Omental fat pad (tissue), 4 donors: ENCODE results near the gene NLGN1. TPM values are rescaled to one million over a fixed set of nuclear protein-coding genes. Genes with fewer than 3 reads are reported as not detected.
A peak's percentile ranks its signal among the peaks of the same experiment; 100 is the strongest.
"Not testable (repeated sequence)": the region's sequence is repeated elsewhere in the genome, so short reads cannot be mapped to it uniquely, and the experiment has no call there.

Source experiments
- ATAC-seq: fragments of 150-250 bp; one replicate; pipeline ENCODE4 v1.9.1; 2016; ENCODE audit warnings: mild to moderate bottlenecking, moderate library complexity; ENCODE audit not compliant: low FRiP score
- DNase-seq: peaks from one replicate; pipeline ENCODE4 v3.0.0-alpha.2; 2019; ENCODE audit warnings: low spot score
- CTCF ChIP-seq, 3 donors: fragments of 450-650 bp; IDR thresholded peaks; one replicate each; pipeline ENCODE4 v1.5.1; 2016 to 2017; ENCODE audit warnings: antibody characterized with exemption in 3 of 3, mild to moderate bottlenecking in 3 of 3, moderate library complexity in 2 of 3
- total RNA-seq, 4 donors: library from RNA; depleted of rRNA; stranded (reverse); fragments of >200 nt; gene quantifications; one replicate each; pipeline ENCODE4 v1.1.0, GENCODE V29; 2016

NLGN1 gene
- total RNA-seq, 4 donors from 2014 or later = 5.3 to 17.4 (median 12.5) TPM

DNA sequence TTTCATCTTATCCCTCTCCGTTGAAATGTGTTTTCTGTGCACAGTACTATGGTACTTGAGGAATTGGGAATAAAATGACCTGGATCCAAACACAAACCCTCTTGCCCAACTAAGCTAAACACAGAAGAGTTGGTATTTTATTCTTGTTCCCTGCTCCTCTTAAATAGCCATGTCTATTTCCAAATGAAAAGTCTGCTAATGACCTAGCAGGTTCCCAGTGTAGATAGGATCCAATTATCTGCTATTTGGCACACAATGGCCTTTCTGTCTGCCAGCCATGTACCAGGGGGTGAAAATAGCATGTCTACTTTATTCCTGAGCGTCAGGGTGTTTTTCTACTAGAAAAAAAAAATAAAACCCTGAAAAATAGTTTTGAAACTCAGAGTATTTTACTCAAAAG is 804.6 kb downstream of the NLGN1 start:
- no peak for TF ChIP-seq CTCF (IDR thresholded peaks at IDR 0.05)
- ATAC-seq (no peak), DNase-seq (no peak)

- ATAC-seq (peak; percentile 48), DNase-seq (no peak)
- TF ChIP-seq CTCF (IDR thresholded peaks at IDR 0.05) = no peak
Observed at GRCh38 chr3:174202561-174202960, 805.0 kb downstream of the NLGN1 start.

GRCh38 chr3:174204765-174205164 is 807.2 kb downstream of the NLGN1 start:
- no peak for TF ChIP-seq CTCF (IDR thresholded peaks at IDR 0.05)
- DNase-seq (no peak), ATAC-seq (no peak)

GRCh38 chr3:174206607-174207192 is 809.2 kb downstream of the NLGN1 start:
- DNase-seq = no peak
- no peak for TF ChIP-seq CTCF (IDR thresholded peaks at IDR 0.05)
- ATAC-seq = no peak

GRCh38 chr3:174208161-174208560 is 810.6 kb downstream of the NLGN1 start:
- no peak for DNase-seq
- no peak for TF ChIP-seq CTCF (IDR thresholded peaks at IDR 0.05)
- no peak for ATAC-seq

DNA sequence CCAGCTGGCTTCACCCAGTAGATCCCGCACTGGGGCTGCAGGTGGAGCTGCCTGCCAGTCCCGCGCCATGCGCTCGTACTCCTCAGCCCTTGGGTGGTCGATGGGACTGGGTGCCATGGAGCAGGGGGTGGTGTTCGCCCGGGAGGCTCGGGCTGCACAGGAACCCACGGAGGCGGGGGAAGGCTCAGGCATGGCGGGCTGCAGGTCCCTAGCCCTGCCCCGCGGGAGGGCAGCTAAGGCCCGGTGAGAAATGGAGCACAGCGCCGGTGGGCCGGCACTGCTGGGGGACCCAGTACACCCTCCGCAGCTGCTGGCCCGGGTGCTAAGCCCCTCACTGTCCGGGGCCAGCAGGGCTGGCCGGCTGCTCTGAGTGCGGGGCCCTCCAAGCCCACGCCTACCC is 814.4 kb downstream of the NLGN1 start:
- not testable (repeated sequence) for DNase-seq, ATAC-seq

DNA sequence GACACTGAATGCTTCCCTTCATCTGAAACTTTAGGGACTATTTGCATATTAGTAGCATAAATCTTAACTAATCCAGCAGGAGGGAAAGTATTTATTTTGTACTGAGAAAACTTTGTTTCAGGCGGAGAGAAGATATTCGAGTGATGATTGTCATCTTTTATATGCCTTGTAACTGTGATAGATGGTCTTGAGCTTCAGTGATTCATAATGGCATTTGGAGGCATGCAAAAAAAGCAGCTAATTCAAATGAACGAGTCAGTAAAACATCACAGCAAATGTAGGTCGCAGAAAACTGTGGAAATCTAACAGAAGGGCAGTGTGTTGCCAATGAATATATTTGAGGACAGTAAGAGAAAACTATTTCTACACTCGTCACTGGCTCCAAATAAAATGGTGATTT is 817.9 kb downstream of the NLGN1 start:
- DNase-seq (no peak), ATAC-seq (no peak)
- no peak for TF ChIP-seq CTCF (IDR thresholded peaks at IDR 0.05)

DNA sequence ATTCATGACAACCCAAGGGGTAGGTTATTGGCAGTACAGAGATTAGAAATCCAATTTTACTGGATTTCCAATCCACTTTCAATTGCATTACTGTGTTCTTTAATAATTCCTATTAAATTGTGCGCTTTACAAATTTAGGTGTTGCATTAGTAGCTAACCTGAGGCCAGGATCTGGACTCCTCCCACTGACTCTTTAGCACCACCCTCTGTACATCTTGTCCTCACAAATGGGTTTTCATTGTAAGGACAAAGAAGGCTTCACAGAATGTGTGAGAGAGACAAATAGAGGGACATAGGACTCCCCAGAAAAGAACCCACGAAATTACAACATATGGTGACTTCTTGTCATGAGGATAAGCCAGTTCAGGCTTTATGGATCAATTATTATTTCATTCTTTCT is 818.5 kb downstream of the NLGN1 start:
- DNase-seq (no peak), ATAC-seq (no peak)
- TF ChIP-seq CTCF (IDR thresholded peaks at IDR 0.05) = no peak
